ENCODE data around the gene NUDC. TPM values are rescaled to one million over a fixed set of nuclear protein-coding genes. Genes with fewer than 3 reads are reported as not detected.

The NUDC gene
- total and polyA plus RNA-seq, 2 of the 13 experiments (the other 11 are each of a cell fraction or from before 2014, with no cell fraction given), result 34.7 to 104 TPM

DNA sequence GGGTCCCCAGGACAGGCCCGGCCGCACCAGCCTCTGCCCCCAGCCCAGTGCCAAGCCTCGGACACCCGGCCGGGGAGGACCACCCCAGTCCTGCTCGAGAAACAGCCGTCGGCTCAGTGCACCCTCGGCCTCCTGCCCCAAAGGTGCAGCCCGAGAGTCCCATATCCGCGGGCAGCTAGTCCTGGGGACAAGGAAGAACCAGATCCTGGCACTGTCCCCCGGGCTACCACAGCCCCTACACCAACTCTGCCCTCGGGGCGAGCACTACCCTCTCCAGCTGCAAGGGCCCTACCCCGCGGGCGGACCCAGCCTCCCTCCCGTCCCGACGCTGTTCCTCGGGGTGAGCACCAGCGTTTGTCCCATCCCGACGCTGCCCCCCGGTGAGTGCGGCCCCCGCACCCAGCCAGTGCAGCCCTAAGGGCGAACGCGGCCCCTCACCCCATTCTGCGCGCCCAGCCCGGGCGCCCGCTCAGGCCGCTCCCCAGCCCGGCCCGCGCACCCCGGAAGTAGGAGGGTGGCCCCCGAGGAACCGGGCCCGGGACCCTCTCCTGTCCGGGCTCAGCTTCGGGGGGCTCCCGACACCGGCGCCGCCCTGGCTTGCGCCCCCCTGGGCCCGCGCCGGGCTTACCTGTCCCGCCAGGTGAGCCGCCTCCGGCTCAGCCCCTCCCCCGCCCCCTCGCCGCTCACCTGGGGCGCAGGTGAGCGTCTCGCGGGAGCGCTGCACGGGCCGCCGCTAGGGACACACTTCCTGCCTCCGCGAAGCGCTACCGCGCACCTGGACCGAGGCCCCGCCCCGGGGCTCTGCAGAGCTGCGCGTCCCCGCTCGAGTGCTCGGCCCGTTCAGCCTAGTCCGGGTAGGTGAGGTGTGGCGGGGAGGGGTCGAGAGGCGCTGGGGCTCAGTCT is 38.4 kb downstream of the NUDC start, which contains the start of gene KDF1 (continued):
- TF ChIP-seq TAF15 (IDR thresholded peaks at IDR 0.05; ENCODE audit: low read depth, low read length, poor library complexity, severe bottlenecking), result no peak
- TF ChIP-seq MATR3 (CRISPR knock-in tag; IDR thresholded peaks at IDR 0.05), result no peak
- peak; percentile 47; the same call in 1 of the 2 replicates for TF ChIP-seq MYPOP (CRISPR knock-in tag; IDR thresholded peaks at IDR 0.05)
- no peak for TF ChIP-seq ZNF883 (CRISPR knock-in tag; IDR thresholded peaks at IDR 0.05; ENCODE audit: not compliant biosample characterization)
- no peak for TF ChIP-seq SETDB1 (CRISPR knock-in tag; IDR thresholded peaks at IDR 0.05; ENCODE audit: borderline replicate concordance)

GRCh38 chr1:26960625-26960966 is 39.1 kb downstream of the NUDC start:
- peak overlapping the region; percentile 76 for H3K4me2 ChIP-seq (ENCODE audit: low read depth, low read length)
- 2% methylated on average over 3 of the region's 3 CpGs for WGBS (ENCODE audit: low lambda C conversion rate)
- FAIRE-seq, result no peak
- H3K4me1 ChIP-seq (ENCODE audit: insufficient read depth, low read length), result peaks cover 72% of the 10 kb centered on the region
- no peak for DNase-seq (ENCODE audit: low spot score)
- H3K27ac ChIP-seq (ENCODE audit: extremely low read length, insufficient read depth, low read length), result no peak overlapping the region
- H3K36me3 ChIP-seq (replicated peaks in 1 of 2; ENCODE audit: control insufficient read depth in 1 of 2, insufficient read depth in 2 of 2, low read length in 2 of 2), result no peaks in the 10 kb centered on the region
- H3K4me3 ChIP-seq (replicated peaks in 1 of 3; ENCODE audit: insufficient read depth in 1 of 3, low read depth in 2 of 3, low read length in 3 of 3), result peak overlapping the region; percentile 82 to 93 (median 88); a peak in 5 of 6 replicates
- intact Hi-C loops (cut with micrococcal nuclease; ENCODE audit: unreplicated experiment), result loop anchor here (10.0 kb wide), 2 partner anchors 84 to 134 kb away; no protein-coding TSS in a partner anchor
- H3K9me3 ChIP-seq (ENCODE audit: low read length), result no peaks in the 10 kb centered on the region
- ChIA-PET POLR2A (interaction anchor here (1.0 to 5.3 kb wide), 11 partner anchors 10 to 96 kb away, joined by 3 to 63 read pairs (median 5); partner anchors contain the start of genes GPATCH3, GPN2, NR0B2 and TRNP1), CTCF (ENCODE audit: low intra/inter-chr PET ratio, low total read pairs) (no interaction called here)
- no peaks in the 10 kb centered on the region for H4K20me1 ChIP-seq (ENCODE audit: insufficient read depth, low read length)
- ATAC-seq, result peak; percentile 53
- H2AFZ ChIP-seq (ENCODE audit: low read length), result no peak overlapping the region
- in situ Hi-C loops (cut with HindIII; ENCODE audit: extremely low pct_ligation_motif_present, low pct_unique_long_range_greater_than_20kb), result loop anchor here (5.0 kb wide), 1 partner anchor 37 kb away; no protein-coding TSS in a partner anchor
- peak overlapping the region; percentile 79; the same call in 1 of the 2 replicates for H3K9ac ChIP-seq (ENCODE audit: insufficient read depth, low read depth, low read length)
- BruUV-seq (replicated peaks), result no TSS peak
- H3K79me2 ChIP-seq (ENCODE audit: insufficient read depth, low read length), result no peaks in the 10 kb centered on the region
- no peaks in the 10 kb centered on the region; a peak in 1 of 5 replicates for H3K27me3 ChIP-seq (ENCODE audit: control insufficient read depth in 1 of 2, insufficient read depth in 2 of 2, low read length in 2 of 2)
- TF ChIP-seq ZNF749 (CRISPR knock-in tag; IDR thresholded peaks at IDR 0.05; ENCODE audit: borderline replicate concordance), result no peak
- TF ChIP-seq SMARCE1 (IDR thresholded peaks at IDR 0.05; ENCODE audit: borderline replicate concordance), result no peak
- no peak for TF ChIP-seq PAX8 (CRISPR knock-in tag; IDR thresholded peaks at IDR 0.05; ENCODE audit: borderline replicate concordance)
- TF ChIP-seq, protein P1, sequence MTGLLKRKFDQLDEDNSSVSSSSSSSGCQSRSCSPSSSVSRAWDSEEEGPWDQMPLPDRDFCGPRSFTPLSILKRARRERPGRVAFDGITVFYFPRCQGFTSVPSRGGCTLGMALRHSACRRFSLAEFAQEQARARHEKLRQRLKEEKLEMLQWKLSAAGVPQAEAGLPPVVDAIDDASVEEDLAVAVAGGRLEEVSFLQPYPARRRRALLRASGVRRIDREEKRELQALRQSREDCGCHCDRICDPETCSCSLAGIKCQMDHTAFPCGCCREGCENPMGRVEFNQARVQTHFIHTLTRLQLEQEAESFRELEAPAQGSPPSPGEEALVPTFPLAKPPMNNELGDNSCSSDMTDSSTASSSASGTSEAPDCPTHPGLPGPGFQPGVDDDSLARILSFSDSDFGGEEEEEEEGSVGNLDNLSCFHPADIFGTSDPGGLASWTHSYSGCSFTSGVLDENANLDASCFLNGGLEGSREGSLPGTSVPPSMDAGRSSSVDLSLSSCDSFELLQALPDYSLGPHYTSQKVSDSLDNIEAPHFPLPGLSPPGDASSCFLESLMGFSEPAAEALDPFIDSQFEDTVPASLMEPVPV (CRISPR knock-in tag; IDR thresholded peaks at IDR 0.05), result no peak
- TF ChIP-seq HMG20A (CRISPR knock-in tag; IDR thresholded peaks at IDR 0.05; ENCODE audit: borderline replicate concordance), result no peak
- TF ChIP-seq, protein P2, sequence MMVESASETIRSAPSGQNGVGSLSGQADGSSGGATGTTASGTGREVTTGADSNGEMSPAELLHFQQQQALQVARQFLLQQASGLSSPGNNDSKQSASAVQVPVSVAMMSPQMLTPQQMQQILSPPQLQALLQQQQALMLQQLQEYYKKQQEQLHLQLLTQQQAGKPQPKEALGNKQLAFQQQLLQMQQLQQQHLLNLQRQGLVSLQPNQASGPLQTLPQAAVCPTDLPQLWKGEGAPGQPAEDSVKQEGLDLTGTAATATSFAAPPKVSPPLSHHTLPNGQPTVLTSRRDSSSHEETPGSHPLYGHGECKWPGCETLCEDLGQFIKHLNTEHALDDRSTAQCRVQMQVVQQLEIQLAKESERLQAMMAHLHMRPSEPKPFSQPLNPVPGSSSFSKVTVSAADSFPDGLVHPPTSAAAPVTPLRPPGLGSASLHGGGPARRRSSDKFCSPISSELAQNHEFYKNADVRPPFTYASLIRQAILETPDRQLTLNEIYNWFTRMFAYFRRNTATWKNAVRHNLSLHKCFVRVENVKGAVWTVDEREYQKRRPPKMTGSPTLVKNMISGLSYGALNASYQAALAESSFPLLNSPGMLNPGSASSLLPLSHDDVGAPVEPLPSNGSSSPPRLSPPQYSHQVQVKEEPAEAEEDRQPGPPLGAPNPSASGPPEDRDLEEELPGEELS (CRISPR knock-in tag; IDR thresholded peaks at IDR 0.05), result no peak
- TF ChIP-seq SNAPC2 (CRISPR knock-in tag; IDR thresholded peaks at IDR 0.05), result no peak
- TF ChIP-seq ZNF747 (CRISPR knock-in tag; IDR thresholded peaks at IDR 0.05; ENCODE audit: borderline replicate concordance), result 0 out of 2 replicates have a peak, but pooled peaks have one; percentile 36
- 0 out of 2 replicates have a peak, but pooled peaks have one; percentile 1 for TF ChIP-seq RXRB (CRISPR knock-in tag; IDR thresholded peaks at IDR 0.05; ENCODE audit: borderline replicate concordance)

Measured in HepG2 (cell line).